NB4 (cell line): ENCODE results near the gene NR4A3.
A peak's percentile ranks its signal among the peaks of the same experiment; 100 is the strongest.

Experiments
- DNase-seq: peaks from one replicate; pipeline ENCODE4 v3.0.0; 2010; ENCODE audit warnings: low read depth
- H3K4me3 ChIP-seq: one replicate; pipeline ENCODE4 v1.5.1; 2011; ENCODE audit warnings: mild to moderate bottlenecking, low read depth, low read length, moderate library complexity
- MYC ChIP-seq: IDR thresholded peaks from 2 replicates; pipeline ENCODE4 v1.6.1; 2011; ENCODE audit warnings: low read depth, low read length
- POLR2A ChIP-seq: IDR thresholded peaks from 2 replicates; pipeline ENCODE4 v1.6.1; 2011; ENCODE audit warnings: mild to moderate bottlenecking; ENCODE audit not compliant: insufficient read length; ENCODE audit errors: extremely low read depth
- TF ChIP-seq, protein P1 (sequence below): IDR thresholded peaks from one replicate; pipeline ENCODE4 v1.5.1; 2012; ENCODE audit warnings: low read depth, low read length
- TF ChIP-seq, protein P2 (sequence below): IDR thresholded peaks from 2 replicates; pipeline ENCODE4 v1.6.1; 2011; ENCODE audit warnings: low read depth, low read length

Gene NR4A3

DNA sequence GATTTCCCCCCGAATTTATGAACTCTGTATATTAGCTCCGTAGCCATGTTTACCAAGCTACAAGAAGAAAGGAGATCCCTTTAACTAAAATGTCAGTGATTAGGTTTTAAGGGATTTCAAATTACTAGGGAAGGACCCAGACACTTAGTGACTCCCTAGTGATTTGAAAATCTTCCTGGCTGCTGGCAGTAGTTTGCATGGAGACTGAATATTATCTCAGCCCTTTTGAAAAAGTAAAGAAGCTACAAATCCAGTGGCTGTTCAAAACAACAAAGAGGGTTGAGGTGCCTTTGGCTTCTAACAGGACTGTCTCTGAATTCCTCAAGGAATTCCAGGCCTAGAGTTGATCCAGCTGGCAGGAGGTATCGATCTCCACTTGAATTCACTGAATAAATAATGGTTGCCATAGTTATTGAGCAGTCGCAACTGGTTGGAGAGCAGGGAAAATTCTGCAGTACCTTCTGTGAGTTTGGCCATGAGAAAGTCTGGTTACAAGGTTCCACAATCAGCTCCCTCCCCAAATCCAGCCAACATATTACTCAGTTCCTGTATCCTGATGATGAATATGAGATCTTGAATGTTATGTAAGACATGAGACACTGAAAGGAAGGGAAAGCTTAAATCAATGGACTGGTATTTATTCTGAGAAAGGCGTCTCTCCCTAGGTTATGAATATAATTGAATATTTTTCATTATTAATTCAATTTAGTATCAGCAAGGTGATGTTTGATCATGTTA is 37.7 kb downstream of the NR4A3 start:
- no peak overlapping the region for H3K4me3 ChIP-seq
- no peak for DNase-seq
- TF ChIP-seq, protein P1, sequence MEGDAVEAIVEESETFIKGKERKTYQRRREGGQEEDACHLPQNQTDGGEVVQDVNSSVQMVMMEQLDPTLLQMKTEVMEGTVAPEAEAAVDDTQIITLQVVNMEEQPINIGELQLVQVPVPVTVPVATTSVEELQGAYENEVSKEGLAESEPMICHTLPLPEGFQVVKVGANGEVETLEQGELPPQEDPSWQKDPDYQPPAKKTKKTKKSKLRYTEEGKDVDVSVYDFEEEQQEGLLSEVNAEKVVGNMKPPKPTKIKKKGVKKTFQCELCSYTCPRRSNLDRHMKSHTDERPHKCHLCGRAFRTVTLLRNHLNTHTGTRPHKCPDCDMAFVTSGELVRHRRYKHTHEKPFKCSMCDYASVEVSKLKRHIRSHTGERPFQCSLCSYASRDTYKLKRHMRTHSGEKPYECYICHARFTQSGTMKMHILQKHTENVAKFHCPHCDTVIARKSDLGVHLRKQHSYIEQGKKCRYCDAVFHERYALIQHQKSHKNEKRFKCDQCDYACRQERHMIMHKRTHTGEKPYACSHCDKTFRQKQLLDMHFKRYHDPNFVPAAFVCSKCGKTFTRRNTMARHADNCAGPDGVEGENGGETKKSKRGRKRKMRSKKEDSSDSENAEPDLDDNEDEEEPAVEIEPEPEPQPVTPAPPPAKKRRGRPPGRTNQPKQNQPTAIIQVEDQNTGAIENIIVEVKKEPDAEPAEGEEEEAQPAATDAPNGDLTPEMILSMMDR, result no peak
- TF ChIP-seq MYC (no peak), POLR2A (no peak)
- TF ChIP-seq, protein P2, sequence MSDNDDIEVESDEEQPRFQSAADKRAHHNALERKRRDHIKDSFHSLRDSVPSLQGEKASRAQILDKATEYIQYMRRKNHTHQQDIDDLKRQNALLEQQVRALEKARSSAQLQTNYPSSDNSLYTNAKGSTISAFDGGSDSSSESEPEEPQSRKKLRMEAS, result no peak

DNA sequence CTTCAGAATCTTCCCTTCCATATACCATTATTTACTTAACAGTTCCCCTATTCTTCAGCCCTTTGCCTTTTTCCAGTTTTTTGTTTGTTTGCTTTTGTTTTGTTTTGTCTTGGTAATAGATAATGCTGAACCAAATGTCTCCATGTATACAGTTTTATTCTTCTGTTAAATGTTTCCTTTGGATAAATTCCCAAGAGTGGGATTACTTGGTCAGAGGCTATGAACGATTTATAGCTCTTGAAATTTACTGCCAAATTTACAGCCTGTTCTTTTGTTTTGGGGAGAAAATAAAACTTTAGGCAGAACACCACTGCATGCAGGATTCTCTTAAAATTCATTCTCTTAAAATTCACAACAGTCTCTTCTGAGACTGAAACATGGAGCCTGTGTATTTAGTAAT is 38.6 kb downstream of the NR4A3 start:
- TF ChIP-seq, protein P2, result no peak
- TF ChIP-seq MYC (no peak), POLR2A (no peak)
- TF ChIP-seq, protein P1, result no peak
- H3K4me3 ChIP-seq, result no peak overlapping the region
- no peak for DNase-seq

DNA sequence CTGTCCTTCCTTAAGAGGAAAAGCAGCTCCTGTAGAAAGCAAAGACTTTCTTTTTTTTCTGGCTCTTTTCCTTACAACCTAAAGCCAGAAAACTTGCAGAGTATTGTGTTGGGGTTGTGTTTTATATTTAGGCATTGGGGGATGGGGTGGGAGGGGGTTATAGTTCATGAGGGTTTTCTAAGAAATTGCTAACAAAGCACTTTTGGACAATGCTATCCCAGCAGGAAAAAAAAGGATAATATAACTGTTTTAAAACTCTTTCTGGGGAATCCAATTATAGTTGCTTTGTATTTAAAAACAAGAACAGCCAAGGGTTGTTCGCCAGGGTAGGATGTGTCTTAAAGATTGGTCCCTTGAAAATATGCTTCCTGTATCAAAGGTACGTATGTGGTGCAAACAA is 42.3 kb downstream of the NR4A3 start:
- H3K4me3 ChIP-seq, result no peak overlapping the region
- no peak for DNase-seq
- TF ChIP-seq, protein P2, result no peak
- TF ChIP-seq MYC (no peak), POLR2A (no peak)
- TF ChIP-seq, protein P1, result no peak

DNA sequence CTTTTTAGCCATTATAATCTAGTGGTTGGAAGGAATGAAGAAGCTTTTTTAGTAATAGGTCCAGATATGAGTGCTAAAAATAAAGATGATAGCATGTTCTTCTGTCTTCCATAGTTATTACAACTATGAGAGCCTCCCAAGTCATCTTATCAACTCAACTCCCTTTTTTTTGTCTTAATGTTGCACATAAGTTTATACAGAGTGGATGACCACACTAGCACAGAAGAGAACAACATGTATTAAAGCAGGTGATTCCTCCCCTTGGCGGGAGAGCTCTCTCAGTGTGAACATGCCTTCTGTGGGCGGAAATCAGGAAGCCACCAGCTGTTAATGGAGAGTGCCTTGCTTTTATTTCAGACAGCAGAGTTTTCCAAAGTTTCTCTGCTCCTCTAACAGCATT is 44.7 kb downstream of the NR4A3 start:
- TF ChIP-seq, protein P2, result peak; percentile 40
- TF ChIP-seq MYC (no peak), POLR2A (no peak)
- TF ChIP-seq, protein P1, result no peak
- peak; percentile 11 for DNase-seq
- H3K4me3 ChIP-seq, result no peak overlapping the region

DNA sequence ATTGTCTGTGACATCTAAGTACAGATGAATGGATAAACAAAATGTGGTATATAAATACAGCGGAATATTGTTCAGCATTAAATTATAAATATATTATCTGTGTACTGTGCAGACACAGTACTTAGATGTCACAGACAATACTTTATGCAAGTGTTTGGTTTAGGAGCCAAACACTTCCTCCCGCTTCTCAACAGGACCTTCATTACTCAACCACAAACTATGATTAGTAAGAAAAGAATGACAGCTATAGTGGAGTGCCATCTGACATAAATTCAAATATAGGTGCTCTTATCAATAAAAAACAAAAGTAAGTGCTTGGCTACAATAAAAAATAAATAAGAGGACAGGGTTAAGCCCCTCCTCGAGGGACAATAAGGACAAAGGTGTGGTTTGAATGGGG is 45.9 kb downstream of the NR4A3 start:
- peak; percentile 30 for DNase-seq
- TF ChIP-seq, protein P2, result no peak
- TF ChIP-seq, protein P1, result no peak
- no peak for TF ChIP-seq MYC
- no peak for TF ChIP-seq POLR2A
- no peak overlapping the region for H3K4me3 ChIP-seq
